Tibial artery (tissue), 4 donors: ENCODE data around the gene UBXN10.

ENCODE experiments used
- DNase-seq, 2 donors: peaks; one replicate each; pipeline ENCODE4 v3.0.0-alpha.2; 2019
- H3K27ac ChIP-seq, 2 donors: fragments of 200-600 bp; sonication (generic) in 1 of 2; 1 replicate in 1 of 2; 2 replicates in 1 of 2; pipeline ENCODE4 v1.5.1; 2018 to 2019; ENCODE audit warnings: mild to moderate bottlenecking in 1 of 2
- H3K27me3 ChIP-seq, 2 donors: fragments of 200-600 bp; sonication (generic) in 1 of 2; one replicate each; pipeline versions ENCODE4 v1.5.1 to v1.6.0; 2016 to 2019
- H3K36me3 ChIP-seq, 3 donors: fragments of 200-600 bp; sonication (generic) in 2 of 3; one replicate each; pipeline ENCODE4 v1.5.1; 2016 to 2019; ENCODE audit warnings: mild to moderate bottlenecking in 2 of 3
- H3K4me1 ChIP-seq, 4 donors: fragments of 200-600 bp; sonication (generic) in 2 of 4; 1 replicate in 3 of 4; 2 replicates in 1 of 4; pipeline ENCODE4 v1.5.1; 2016 to 2019
- H3K4me3 ChIP-seq, 2 donors: fragments of 200-600 bp; sonication (generic) in 1 of 2; 1 replicate in 1 of 2; 2 replicates in 1 of 2; pipeline ENCODE4 v1.5.1; 2018 to 2019; ENCODE audit warnings: mild to moderate bottlenecking in 2 of 2
- H3K9me3 ChIP-seq, 3 donors: fragments of 200-600 bp; sonication (generic) in 1 of 3; one replicate each; pipeline ENCODE4 v1.5.1; 2016 to 2019
- CTCF ChIP-seq, 2 experiments: fragments of 200-600 bp in 1 of 2; fragments of 450-650 bp in 1 of 2; IDR thresholded peaks; one replicate each; pipeline ENCODE4 v1.5.1; 2017 to 2019; ENCODE audit warnings: antibody characterized with exemption in 2 of 2, mild to moderate bottlenecking in 1 of 2, moderate library complexity in 1 of 2
- intact Hi-C: fragments of 100-400 bp; cut with DNase I; formaldehyde crosslinking; loops from one replicate; pipeline ENCODE4 v1.15.0; 2023; ENCODE audit warnings: low total_unique reads

UBXN10 gene

GRCh38 chr1:20172033-20172590 lies 13.8 kb upstream of the UBXN10 start:
- TF ChIP-seq CTCF (IDR thresholded peaks at IDR 0.05) = no peak
- H3K36me3 ChIP-seq = no peaks in the 10 kb centered on the region
- no peak overlapping the region for H3K27ac ChIP-seq
- no peaks in the 10 kb centered on the region for H3K9me3 ChIP-seq
- no peaks in the 10 kb centered on the region for H3K4me1 ChIP-seq
- intact Hi-C loops = no loop called here
- H3K27me3 ChIP-seq = peaks cover 0 to 34% of the 10 kb centered on the region in 2 donors
- no peak overlapping the region for H3K4me3 ChIP-seq
- no peak for DNase-seq

DNA sequence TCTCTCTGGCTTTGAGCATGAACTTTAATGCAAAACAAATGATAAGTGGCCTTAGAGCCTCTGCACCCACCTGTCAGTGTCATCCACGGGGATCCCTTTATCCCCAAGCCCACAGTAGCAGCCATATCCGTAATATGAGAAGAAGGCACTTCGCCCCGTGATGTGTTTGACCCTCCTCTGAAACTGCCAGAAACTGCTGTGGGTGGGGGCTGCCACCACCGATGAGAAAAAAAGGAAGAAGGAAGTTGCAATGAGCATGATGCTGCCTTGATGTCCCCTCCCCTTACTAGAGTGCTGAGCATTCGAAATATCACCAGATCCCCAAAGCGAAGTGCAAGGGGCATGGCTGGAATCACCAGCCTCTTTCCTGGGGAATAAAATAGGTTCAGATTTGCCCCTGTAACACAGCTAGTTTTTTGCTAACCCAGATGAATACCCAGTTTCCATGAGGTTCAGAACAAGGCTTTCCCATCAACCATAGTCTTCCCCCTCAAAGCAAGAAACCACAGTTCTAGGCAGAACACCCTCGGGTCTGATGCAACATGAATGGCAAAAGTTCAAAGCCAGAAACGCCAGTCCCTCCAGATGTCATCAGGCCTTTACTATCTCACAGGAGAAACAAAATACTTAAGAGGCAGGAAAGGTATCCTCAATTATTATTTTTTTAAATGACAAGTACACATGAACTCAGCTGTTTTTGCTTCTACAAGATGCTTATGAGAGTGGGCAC lies 10.8 kb upstream of the UBXN10 start:
- Histone ChIP-seq H3K4me3 (no peak overlapping the region), H3K4me1 (no peaks in the 10 kb centered on the region), H3K27ac (no peak overlapping the region), H3K9me3 (no peaks in the 10 kb centered on the region), H3K36me3 (no peaks in the 10 kb centered on the region), H3K27me3 (peaks cover 0 to 16% of the 10 kb centered on the region in 2 donors)
- TF ChIP-seq CTCF (IDR thresholded peaks at IDR 0.05) = no peak
- no peak for DNase-seq
- intact Hi-C loops = no loop called here

- Histone ChIP-seq H3K4me3 (no peak overlapping the region), H3K27me3 (peaks cover 0 to 28% of the 10 kb centered on the region in 2 donors), H3K36me3 (no peaks in the 10 kb centered on the region), H3K9me3 (no peaks in the 10 kb centered on the region), H3K4me1 (no peaks in the 10 kb centered on the region), H3K27ac (no peak overlapping the region)
- intact Hi-C loops = no loop called here
- TF ChIP-seq CTCF (IDR thresholded peaks at IDR 0.05) = no peak
- no peak for DNase-seq
Measured at GRCh38 chr1:20178634-20179370, 7.1 kb upstream of the UBXN10 start.

DNA sequence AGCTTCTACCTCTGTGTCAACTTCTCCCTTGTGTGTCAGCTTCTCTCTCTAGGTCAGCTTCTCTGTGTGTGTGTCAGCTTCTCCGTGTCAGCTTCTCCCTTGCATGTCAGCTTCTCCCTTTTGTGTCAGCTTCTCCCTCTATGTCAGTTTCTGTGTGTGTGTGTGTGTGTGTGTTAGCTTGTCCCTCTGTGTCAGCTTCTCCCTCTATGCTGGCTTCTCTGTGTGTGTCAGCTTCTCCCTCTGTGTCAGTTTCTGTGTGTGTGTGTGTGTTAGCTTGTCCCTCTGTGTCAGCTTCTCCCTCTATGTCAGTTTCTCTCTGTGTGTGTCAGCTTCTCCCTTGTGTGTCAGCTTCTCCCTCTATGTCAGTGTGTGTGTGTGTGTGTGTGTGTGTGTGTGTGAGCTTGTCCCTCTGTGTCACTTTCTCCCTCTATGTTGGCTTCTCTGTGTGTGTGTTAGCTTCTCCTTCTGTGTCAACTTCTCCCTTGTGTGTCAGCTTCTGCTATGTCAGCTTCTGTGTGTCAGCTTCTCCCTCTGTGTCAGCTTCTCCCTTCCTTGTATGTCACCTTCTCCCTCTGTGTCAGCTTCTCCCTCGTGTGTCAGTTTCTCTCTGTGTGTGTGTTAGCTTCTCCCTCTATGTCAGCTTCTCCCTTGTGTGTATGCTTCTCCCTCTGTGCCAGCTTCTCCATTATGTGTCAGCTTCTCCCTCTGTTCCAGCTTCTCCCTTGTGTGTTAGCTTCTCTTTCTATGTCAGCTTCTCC lies 6.3 kb upstream of the UBXN10 start:
- H3K4me3 ChIP-seq = no peak overlapping the region
- TF ChIP-seq CTCF (IDR thresholded peaks at IDR 0.05) = no peak
- no peak overlapping the region for H3K27ac ChIP-seq
- no peaks in the 10 kb centered on the region for H3K4me1 ChIP-seq
- no peak for DNase-seq
- intact Hi-C loops = no loop called here
- peaks cover 0 to 34% of the 10 kb centered on the region in 2 donors for H3K27me3 ChIP-seq
- no peaks in the 10 kb centered on the region for H3K9me3 ChIP-seq
- H3K36me3 ChIP-seq = no peaks in the 10 kb centered on the region

GRCh38 chr1:20180129-20180843 lies 5.6 kb upstream of the UBXN10 start:
- intact Hi-C loops = no loop called here
- no peaks in the 10 kb centered on the region for H3K36me3 ChIP-seq
- no peak for DNase-seq
- H3K9me3 ChIP-seq = no peaks in the 10 kb centered on the region
- peaks cover 0 to 42% of the 10 kb centered on the region in 2 donors for H3K27me3 ChIP-seq
- H3K27ac ChIP-seq = no peak overlapping the region
- H3K4me1 ChIP-seq = no peaks in the 10 kb centered on the region
- no peak for TF ChIP-seq CTCF (IDR thresholded peaks at IDR 0.05)
- no peak overlapping the region for H3K4me3 ChIP-seq
